ENCODE results near the gene TNPO2. TPM values are rescaled to one million over a fixed set of nuclear protein-coding genes. Genes with fewer than 3 reads are reported as not detected.
A peak's percentile ranks its signal among the peaks of the same experiment; 100 is the strongest.

The TNPO2 gene
- total and polyA plus RNA-seq, 2 donors (not counting 1 experiment from before 2014, with no cell fraction given), result 36.0 to 52.5 TPM

- Histone ChIP-seq H3K36me3 (ENCODE audit: control insufficient read depth, insufficient read depth, low read length) (peaks cover 47% of the 10 kb centered on the region), H3K79me2 (ENCODE audit: control insufficient read depth, insufficient read depth, low read length) (no peaks in the 10 kb centered on the region), H3K4me1 (ENCODE audit: control insufficient read depth, extremely low read depth, insufficient read depth, low read length) (no peaks in the 10 kb centered on the region), H3K27ac (ENCODE audit: insufficient read depth, low read length) (no peak overlapping the region), H3K4me3 (replicated peaks in 1 of 4; ENCODE audit: control extremely low read depth in 1 of 4, insufficient read depth in 1 of 4, low read depth in 3 of 4, low read length in 4 of 4) (no peak overlapping the region), H3K9ac (ENCODE audit: insufficient read depth, low read length) (no peak overlapping the region), H3K27me3 (ENCODE audit: control insufficient read depth, insufficient read depth, low read length) (no peaks in the 10 kb centered on the region), H4K20me1 (ENCODE audit: control insufficient read depth, extremely low read depth, insufficient read depth, low read length) (no peaks in the 10 kb centered on the region), H2AFZ (ENCODE audit: low read length) (no peak overlapping the region), H3K9me3 (ENCODE audit: control insufficient read depth, insufficient read depth, low read depth, low read length) (no peaks in the 10 kb centered on the region), H3K4me2 (ENCODE audit: extremely low read depth, insufficient read depth, low read length) (no peak overlapping the region)
- no peak for DNase-seq (ENCODE audit: low read depth in 2 of 2)
- TF ChIP-seq EZH2 (IDR thresholded peaks at IDR 0.05; ENCODE audit: low read length, missing control alignments) (no peak), CTCF (conservative IDR thresholded peaks at IDR 0.05 in 1 of 2, IDR thresholded peaks at IDR 0.05 in 1 of 2; ENCODE audit: low read depth in 1 of 2, low read length in 2 of 2) (no peak)
These were observed 18.6 kb downstream of the TNPO2 start for GRCh38 chr19:12705169-12705568.

GRCh38 chr19:12703046-12703445 is 20.7 kb downstream of the TNPO2 start:
- no peaks in the 10 kb centered on the region for H3K9me3 ChIP-seq (ENCODE audit: control insufficient read depth, insufficient read depth, low read depth, low read length)
- H3K79me2 ChIP-seq (ENCODE audit: control insufficient read depth, insufficient read depth, low read length), result no peaks in the 10 kb centered on the region
- no peak overlapping the region for H3K4me2 ChIP-seq (ENCODE audit: extremely low read depth, insufficient read depth, low read length)
- no peak overlapping the region for H3K9ac ChIP-seq (ENCODE audit: insufficient read depth, low read length)
- no peak for TF ChIP-seq EZH2 (IDR thresholded peaks at IDR 0.05; ENCODE audit: low read length, missing control alignments)
- no peak for TF ChIP-seq CTCF (conservative IDR thresholded peaks at IDR 0.05 in 1 of 2, IDR thresholded peaks at IDR 0.05 in 1 of 2; ENCODE audit: low read depth in 1 of 2, low read length in 2 of 2)
- H3K36me3 ChIP-seq (ENCODE audit: control insufficient read depth, insufficient read depth, low read length), result peaks cover 43% of the 10 kb centered on the region
- H3K27me3 ChIP-seq (ENCODE audit: control insufficient read depth, insufficient read depth, low read length), result no peaks in the 10 kb centered on the region
- DNase-seq (ENCODE audit: low read depth in 2 of 2), result peak; percentile 34 to 53
- H3K4me3 ChIP-seq (replicated peaks in 1 of 4; ENCODE audit: control extremely low read depth in 1 of 4, insufficient read depth in 1 of 4, low read depth in 3 of 4, low read length in 4 of 4), result no peak overlapping the region
- no peak overlapping the region for H2AFZ ChIP-seq (ENCODE audit: low read length)
- no peak overlapping the region for H3K27ac ChIP-seq (ENCODE audit: insufficient read depth, low read length)
- no peaks in the 10 kb centered on the region for H3K4me1 ChIP-seq (ENCODE audit: control insufficient read depth, extremely low read depth, insufficient read depth, low read length)
- H4K20me1 ChIP-seq (ENCODE audit: control insufficient read depth, extremely low read depth, insufficient read depth, low read length), result no peaks in the 10 kb centered on the region

GRCh38 chr19:12701596-12702282 is 22.0 kb downstream of the TNPO2 start:
- Histone ChIP-seq H3K36me3 (ENCODE audit: control insufficient read depth, insufficient read depth, low read length) (peaks cover 43% of the 10 kb centered on the region), H3K27ac (ENCODE audit: insufficient read depth, low read length) (no peak overlapping the region), H3K4me1 (ENCODE audit: control insufficient read depth, extremely low read depth, insufficient read depth, low read length) (no peaks in the 10 kb centered on the region), H3K79me2 (ENCODE audit: control insufficient read depth, insufficient read depth, low read length) (no peaks in the 10 kb centered on the region), H2AFZ (ENCODE audit: low read length) (no peak overlapping the region), H4K20me1 (ENCODE audit: control insufficient read depth, extremely low read depth, insufficient read depth, low read length) (no peaks in the 10 kb centered on the region), H3K9me3 (ENCODE audit: control insufficient read depth, insufficient read depth, low read depth, low read length) (no peaks in the 10 kb centered on the region), H3K4me3 (replicated peaks in 1 of 4; ENCODE audit: control extremely low read depth in 1 of 4, insufficient read depth in 1 of 4, low read depth in 3 of 4, low read length in 4 of 4) (no peak overlapping the region), H3K4me2 (ENCODE audit: extremely low read depth, insufficient read depth, low read length) (no peak overlapping the region), H3K27me3 (ENCODE audit: control insufficient read depth, insufficient read depth, low read length) (no peaks in the 10 kb centered on the region), H3K9ac (ENCODE audit: insufficient read depth, low read length) (no peak overlapping the region)
- no peak for DNase-seq (ENCODE audit: low read depth in 2 of 2)
- TF ChIP-seq EZH2 (IDR thresholded peaks at IDR 0.05; ENCODE audit: low read length, missing control alignments) (no peak), CTCF (conservative IDR thresholded peaks at IDR 0.05 in 1 of 2, IDR thresholded peaks at IDR 0.05 in 1 of 2; ENCODE audit: low read depth in 1 of 2, low read length in 2 of 2) (no peak)
